ENCODE data around the gene AFF4.

Gene AFF4

GRCh38 chr5:132827943-132828673 is 135.3 kb downstream of the AFF4 start:
- DNase-seq = no peak

GRCh38 chr5:132826424-132827082 is 136.9 kb downstream of the AFF4 start:
- no peak for DNase-seq

GRCh38 chr5:132825834-132826391 is 137.5 kb downstream of the AFF4 start:
- no peak for DNase-seq

All from hypothalamus (tissue), 51 donors.